Measurements from ENCODE around the gene DARS1.

Gene DARS1

GRCh38 chr2:135991861-135992260 is 6.4 kb upstream of the DARS1 start:
- DNase-seq (ENCODE audit: low read depth): no peak
- TF ChIP-seq CTCF (IDR thresholded peaks at IDR 0.05; ENCODE audit: low read length, missing control alignments): no peak
- H3K4me3 ChIP-seq (replicated peaks; ENCODE audit: low read depth, low read length): no peak overlapping the region

GRCh38 chr2:135987441-135987840 is 2.0 kb upstream of the DARS1 start:
- no peak for DNase-seq (ENCODE audit: low read depth)
- H3K4me3 ChIP-seq (replicated peaks; ENCODE audit: low read depth, low read length): no peak overlapping the region
- TF ChIP-seq CTCF (IDR thresholded peaks at IDR 0.05; ENCODE audit: low read length, missing control alignments): no peak

GRCh38 chr2:135986507-135986906 is 1.1 kb upstream of the DARS1 start:
- TF ChIP-seq CTCF (IDR thresholded peaks at IDR 0.05; ENCODE audit: low read length, missing control alignments): no peak
- DNase-seq (ENCODE audit: low read depth): no peak
- H3K4me3 ChIP-seq (replicated peaks; ENCODE audit: low read depth, low read length): no peak overlapping the region

- no peak for TF ChIP-seq CTCF (IDR thresholded peaks at IDR 0.05; ENCODE audit: low read length, missing control alignments)
- peak overlapping the region; percentile 96 for H3K4me3 ChIP-seq (replicated peaks; ENCODE audit: low read depth, low read length)
- no peak for DNase-seq (ENCODE audit: low read depth)
Observed at GRCh38 chr2:135985826-135986393, 484 bp upstream of the DARS1 start.

- peak overlapping the region; percentile 96 for H3K4me3 ChIP-seq (replicated peaks; ENCODE audit: low read depth, low read length)
- no peak for TF ChIP-seq CTCF (IDR thresholded peaks at IDR 0.05; ENCODE audit: low read length, missing control alignments)
- no peak for DNase-seq (ENCODE audit: low read depth)
Observed at GRCh38 chr2:135984199-135985017, 1.0 kb downstream of the DARS1 start.

GRCh38 chr2:135980434-135981079 is 4.9 kb downstream of the DARS1 start:
- no peak overlapping the region for H3K4me3 ChIP-seq (replicated peaks; ENCODE audit: low read depth, low read length)
- no peak for DNase-seq (ENCODE audit: low read depth)
- TF ChIP-seq CTCF (IDR thresholded peaks at IDR 0.05; ENCODE audit: low read length, missing control alignments): no peak

Data from fibroblast of pulmonary artery (primary cell).